IPS-18c (cell line): ENCODE data around the gene TBC1D14.

Experiments used
- H3K4me3 ChIP-seq: 2 replicates; pipeline ENCODE4 v1.7.0; 2013; ENCODE audit warnings: low read depth, mild to moderate bottlenecking, low read length, moderate library complexity; ENCODE audit not compliant: insufficient read depth
- H3K9me3 ChIP-seq: one replicate; pipeline ENCODE4 v1.6.1; 2013; ENCODE audit warnings: mild to moderate bottlenecking, low read length, moderate library complexity; ENCODE audit not compliant: control insufficient read depth, insufficient read depth

Gene TBC1D14

GRCh38 chr4:6955261-6955911 lies 45.8 kb downstream of the TBC1D14 start:
- H3K4me3 ChIP-seq, result no peak overlapping the region
- no peaks in the 10 kb centered on the region for H3K9me3 ChIP-seq

GRCh38 chr4:6956087-6956433 lies 46.4 kb downstream of the TBC1D14 start:
- H3K4me3 ChIP-seq, result no peak overlapping the region
- H3K9me3 ChIP-seq, result no peaks in the 10 kb centered on the region

GRCh38 chr4:6956434-6957147 lies 47.0 kb downstream of the TBC1D14 start:
- no peak overlapping the region for H3K4me3 ChIP-seq

DNA sequence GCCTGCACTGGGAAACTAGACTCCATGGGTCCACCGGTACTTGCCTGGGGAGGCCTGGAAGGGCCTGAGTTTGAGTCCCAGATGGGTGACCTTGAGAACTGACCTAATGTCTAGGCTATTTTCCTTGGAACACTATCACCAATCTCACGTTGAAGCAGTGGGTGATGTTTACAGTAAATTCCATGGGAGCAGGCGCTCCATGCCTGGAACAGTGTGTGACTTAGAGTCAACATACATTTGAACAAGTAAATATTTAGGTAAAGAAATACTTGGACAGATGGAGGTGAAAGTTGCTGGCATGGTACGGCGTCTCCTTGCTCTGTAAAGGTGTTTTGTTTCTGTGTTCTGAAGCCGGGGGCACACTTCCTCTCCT lies 47.5 kb downstream of the TBC1D14 start:
- H3K4me3 ChIP-seq, result no peak overlapping the region
- no peaks in the 10 kb centered on the region for H3K9me3 ChIP-seq

More at GRCh38 chr4:6956434-6957147, 47.0 kb downstream of the TBC1D14 start:
- no peaks in the 10 kb centered on the region for H3K9me3 ChIP-seq

- Histone ChIP-seq H3K9me3 (no peaks in the 10 kb centered on the region), H3K4me3 (no peak overlapping the region)
These were observed 48.4 kb downstream of the TBC1D14 start for GRCh38 chr4:6957994-6958393.

- H3K9me3 ChIP-seq, result no peaks in the 10 kb centered on the region
- no peak overlapping the region for H3K4me3 ChIP-seq
These were observed 49.6 kb downstream of the TBC1D14 start for GRCh38 chr4:6959261-6959660.

DNA sequence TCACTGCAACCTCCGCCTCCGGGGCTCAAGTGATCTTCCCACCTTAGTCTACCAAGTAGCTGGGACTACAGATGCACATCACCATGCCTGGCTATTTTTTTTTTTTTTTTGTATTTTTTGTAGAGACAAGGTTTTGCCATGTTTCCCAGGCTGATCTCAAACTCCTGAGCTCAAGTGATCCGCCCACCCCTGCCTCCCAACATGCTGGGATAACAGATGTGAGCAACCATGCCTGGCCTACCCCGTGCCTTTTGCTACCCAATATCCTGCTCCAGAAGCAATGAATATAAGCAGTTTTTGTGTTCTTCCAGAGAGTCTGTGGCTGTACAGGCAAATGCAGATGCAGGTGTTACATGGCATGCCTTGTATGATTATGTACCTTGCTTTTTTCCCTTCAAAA lies 50.5 kb downstream of the TBC1D14 start:
- H3K9me3 ChIP-seq, result no peaks in the 10 kb centered on the region
- no peak overlapping the region for H3K4me3 ChIP-seq

DNA sequence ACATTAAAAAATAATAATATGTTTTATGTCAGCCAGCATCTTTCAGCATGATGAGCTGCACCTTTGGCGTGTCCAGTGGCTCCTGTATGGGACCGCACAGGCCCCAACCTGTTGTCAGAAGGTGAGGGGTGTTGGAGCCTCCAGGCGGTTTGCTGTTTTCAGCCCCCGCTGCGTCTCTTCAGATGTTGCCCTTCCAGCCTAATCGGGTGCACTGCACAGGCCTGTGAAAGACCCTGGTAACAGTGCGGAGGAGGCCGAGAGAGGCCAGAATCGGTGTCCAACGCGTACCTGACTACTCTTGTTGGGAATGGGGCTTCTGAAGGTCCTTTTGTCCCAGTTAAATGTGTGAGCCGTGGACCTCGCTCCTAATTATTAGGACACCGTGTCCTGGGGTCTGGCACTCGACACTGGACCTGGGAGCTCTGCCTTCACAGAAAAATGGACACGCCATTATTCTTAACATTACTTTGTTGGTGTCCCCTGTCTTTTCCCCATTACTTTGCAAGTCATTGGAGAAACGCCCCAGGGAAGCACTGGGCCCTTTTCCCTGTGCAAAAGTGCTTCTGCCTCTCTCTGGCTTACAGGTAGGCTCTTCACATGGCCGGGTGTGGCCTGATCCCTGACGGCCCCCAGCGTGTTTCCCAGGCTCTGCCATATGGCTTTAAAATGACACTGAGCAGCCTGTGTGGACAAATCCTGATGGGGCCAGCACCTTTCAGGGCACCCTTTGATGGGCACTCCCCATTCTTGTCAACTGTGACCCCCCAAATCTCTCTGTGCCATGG lies 51.2 kb downstream of the TBC1D14 start:
- Histone ChIP-seq H3K4me3 (no peak overlapping the region), H3K9me3 (no peaks in the 10 kb centered on the region)

GRCh38 chr4:6961496-6962210 lies 52.0 kb downstream of the TBC1D14 start:
- Histone ChIP-seq H3K4me3 (no peak overlapping the region), H3K9me3 (no peaks in the 10 kb centered on the region)

DNA sequence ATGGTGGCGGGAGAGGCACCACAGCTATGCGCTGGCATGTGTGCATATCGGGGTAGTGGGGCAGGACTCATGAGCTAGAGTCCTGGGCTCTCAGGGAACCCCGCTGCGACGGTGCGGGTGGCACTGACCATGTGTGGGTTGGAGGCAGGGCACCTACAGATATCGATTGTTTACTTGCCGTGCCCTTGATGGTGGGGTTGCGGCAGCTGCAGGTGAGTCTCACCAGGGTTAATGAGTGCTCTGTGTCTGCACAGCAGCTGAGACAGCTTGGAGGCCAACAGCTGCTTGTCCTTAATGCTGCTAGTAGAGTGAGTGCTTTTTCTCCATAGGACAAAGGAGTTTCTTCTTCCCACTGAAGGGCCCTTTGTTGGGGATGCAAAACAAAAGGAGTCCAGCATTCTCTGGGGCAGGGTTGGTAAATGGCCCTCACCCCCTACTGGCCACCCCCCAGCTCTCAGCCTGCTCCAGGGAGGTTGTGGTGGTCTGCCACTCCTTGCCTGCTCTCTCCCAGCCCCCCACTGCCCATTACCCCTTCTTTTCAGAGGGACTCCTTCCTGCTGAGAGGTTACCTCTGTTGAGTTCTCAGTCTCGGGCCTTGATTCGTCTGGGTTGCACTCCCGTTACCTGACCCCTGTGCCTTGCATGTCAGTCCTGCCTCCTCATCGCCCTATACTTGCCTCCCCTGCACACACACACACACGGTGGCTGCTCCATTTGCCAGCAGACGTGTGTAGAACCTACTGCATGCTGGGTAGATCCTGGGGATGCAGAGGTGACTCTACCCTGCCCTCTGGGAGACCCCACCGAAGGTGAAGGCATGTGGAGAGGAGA lies 52.8 kb downstream of the TBC1D14 start:
- no peaks in the 10 kb centered on the region for H3K9me3 ChIP-seq
- no peak overlapping the region for H3K4me3 ChIP-seq

- Histone ChIP-seq H3K4me3 (no peak overlapping the region), H3K9me3 (no peaks in the 10 kb centered on the region)
These were observed 53.5 kb downstream of the TBC1D14 start for GRCh38 chr4:6963139-6963611.

DNA sequence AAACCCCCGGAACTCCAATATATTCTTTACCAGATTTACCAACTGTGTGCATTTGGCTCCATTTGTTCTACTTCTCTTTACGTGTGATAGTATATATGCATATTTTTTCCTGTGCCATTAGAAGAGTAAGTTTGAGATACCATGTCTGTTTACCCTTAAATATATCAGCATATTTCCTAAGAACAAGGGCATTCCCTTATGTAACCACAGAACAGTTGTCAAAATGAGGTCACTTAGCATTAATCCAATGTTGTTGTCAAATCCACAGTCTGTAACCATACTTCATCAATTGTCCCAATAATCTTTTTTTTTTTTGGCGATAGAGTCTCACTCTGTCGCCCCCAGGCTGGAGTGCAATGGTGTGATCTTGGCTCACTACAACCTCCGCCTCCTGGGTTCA lies 55.2 kb downstream of the TBC1D14 start:
- no peak overlapping the region for H3K4me3 ChIP-seq
- H3K9me3 ChIP-seq, result no peaks in the 10 kb centered on the region

DNA sequence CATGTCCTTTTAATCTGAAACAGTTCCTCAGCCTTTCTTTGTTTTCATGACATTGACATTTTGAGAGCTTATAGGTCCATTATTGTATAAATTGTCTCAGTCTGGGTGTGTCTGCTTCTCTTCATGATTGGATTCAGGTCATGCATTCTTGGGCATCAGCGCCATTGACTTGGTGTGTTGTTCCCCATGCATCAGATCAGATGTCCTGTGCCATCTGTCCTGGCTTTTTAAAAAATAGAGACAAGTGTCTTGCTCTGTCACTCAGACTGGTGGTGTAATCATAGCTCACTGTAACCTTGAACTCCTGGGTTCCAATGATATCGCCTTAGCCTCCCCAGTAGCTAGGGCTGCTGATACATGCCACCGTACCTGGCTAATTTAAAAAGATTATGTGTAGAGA lies 55.7 kb downstream of the TBC1D14 start:
- Histone ChIP-seq H3K4me3 (no peak overlapping the region), H3K9me3 (no peaks in the 10 kb centered on the region)

- H3K4me3 ChIP-seq, result no peak overlapping the region
- H3K9me3 ChIP-seq, result no peaks in the 10 kb centered on the region
These were observed 58.3 kb downstream of the TBC1D14 start for GRCh38 chr4:6967846-6968340.

GRCh38 chr4:6968496-6968895 lies 58.9 kb downstream of the TBC1D14 start:
- Histone ChIP-seq H3K9me3 (no peaks in the 10 kb centered on the region), H3K4me3 (no peak overlapping the region; the same call in 1 of the 2 replicates)
